PC-3 (cell line): ENCODE results near the gene C5orf22. TPM values are rescaled to one million over a fixed set of nuclear protein-coding genes. Genes with fewer than 3 reads are reported as not detected.

Experiments
- ATAC-seq: fragments of 200-7000 bp; cut with Tn5 transposase; 2 replicates; pipeline ENCODE4 v1.9.1; 2020; ENCODE audit warnings: mild to moderate bottlenecking, moderate library complexity
- BruUV-seq: library from RNA; stranded (reverse); fragments of 400-500 nt; replicated peaks from 2 replicates; lab custom pipeline; 2021; lab: Mats Ljungman, UMichigan
- CTCF ChIA-PET: fragments of 300-600 bp; sonication (Branson Sonifier 250); formaldehyde crosslinking; loops from one replicate; lab custom pipeline; 2022; ENCODE audit warnings: antibody characterized with exemption; lab: Charles Lee
- POLR2A ChIA-PET: fragments of 300-600 bp; sonication (Branson Sonifier 250); formaldehyde crosslinking; loops from one replicate; lab custom pipeline; 2022; ENCODE audit warnings: antibody characterized with exemption; ENCODE audit not compliant: unreplicated experiment; lab: Charles Lee
- DNase-seq: peaks from one replicate; pipeline ENCODE4 v3.0.0-alpha.2; 2015
- H2AFZ ChIP-seq: fragments of 300-600 bp; sonication (generic); 2 replicates; pipeline ENCODE4 v1.6.0; 2016; ENCODE audit warnings: antibody characterized with exemption, low read length
- H3F3A ChIP-seq: fragments of 300-600 bp; sonication (generic); one replicate; pipeline ENCODE4 v1.6.0; 2017; ENCODE audit warnings: antibody characterized with exemption, low read length, control low read depth, mild to moderate bottlenecking; ENCODE audit not compliant: unreplicated experiment
- H3K27ac ChIP-seq: fragments of 300-600 bp; sonication (generic); 2 replicates; pipeline ENCODE4 v1.5.1; 2016; ENCODE audit warnings: mild to moderate bottlenecking, low read length
- H3K27me3 ChIP-seq: fragments of 300-600 bp; sonication (generic); 2 replicates; pipeline ENCODE4 v1.6.1; 2016; ENCODE audit warnings: low read length, mixed read lengths
- H3K36me3 ChIP-seq: fragments of 300-600 bp; sonication (generic); 2 replicates; pipeline ENCODE4 v1.6.1; 2016; ENCODE audit warnings: low read depth, mixed run types, low read length, mixed read lengths
- H3K4me1 ChIP-seq: fragments of 300-600 bp; sonication (generic); 2 replicates; pipeline ENCODE4 v1.5.1; 2016; ENCODE audit warnings: low read length; ENCODE audit not compliant: insufficient read depth
- H3K4me2 ChIP-seq: fragments of 300-600 bp; sonication (generic); 2 replicates; pipeline ENCODE4 v1.6.0; 2016; ENCODE audit warnings: low read length
- H3K4me3 ChIP-seq: fragments of 300-600 bp; sonication (generic); 2 replicates; pipeline ENCODE4 v1.5.1; 2016; ENCODE audit warnings: mild to moderate bottlenecking, low read length, mixed read lengths
- H3K79me2 ChIP-seq: fragments of 300-600 bp; sonication (generic); 2 replicates; pipeline ENCODE4 v1.6.1; 2017; ENCODE audit warnings: low read length, mixed read lengths
- H3K9ac ChIP-seq: fragments of 300-600 bp; sonication (generic); 2 replicates; pipeline ENCODE4 v1.6.0; 2016; ENCODE audit warnings: mild to moderate bottlenecking, low read length
- H3K9me2 ChIP-seq: fragments of 300-600 bp; sonication (generic); replicated peaks from 2 replicates; pipeline ENCODE4 v1.6.1; 2016; ENCODE audit warnings: mixed run types, low read length, mixed read lengths
- H3K9me3 ChIP-seq: fragments of 300-600 bp; sonication (generic); 2 replicates; pipeline ENCODE4 v1.6.1; 2016; ENCODE audit warnings: low read length, mixed read lengths
- H4K20me1 ChIP-seq: fragments of 300-600 bp; sonication (generic); 2 replicates; pipeline ENCODE4 v1.6.1; 2016; ENCODE audit warnings: low read length, mixed read lengths
- EZH2 ChIP-seq: fragments of 300-600 bp; sonication (generic); IDR thresholded peaks from one replicate; pipeline ENCODE4 v1.6.1; 2017; ENCODE audit warnings: antibody characterized with exemption, mild to moderate bottlenecking, low read length; ENCODE audit not compliant: unreplicated experiment
- EZH2phosphoT487 ChIP-seq: fragments of 300-600 bp; sonication (generic); IDR thresholded peaks from 2 replicates; pipeline ENCODE4 v1.6.1; 2018; ENCODE audit warnings: mild to moderate bottlenecking, antibody characterized with exemption, low read length, borderline replicate concordance
- intact Hi-C: fragments of 100-400 bp; cut with micrococcal nuclease; formaldehyde crosslinking; loops from 2 replicates; pipeline ENCODE4 v1.9.0; 2023
- total RNA-seq: library from RNA; depleted of rRNA; stranded (reverse); fragments of >200 nt; gene quantifications from 2 replicates; pipeline ENCODE4 v1.2.3, GENCODE V29; 2014
- TF ChIP-seq, protein P1 (sequence below): fragments of 300-600 bp; sonication (generic); conservative IDR thresholded peaks from 2 replicates; pipeline ENCODE4 v1.5.1; 2017; ENCODE audit warnings: antibody characterized with exemption, low read depth, mild to moderate bottlenecking, low read length

The C5orf22 gene
- total RNA-seq, 1 experiment from 2014 or later = 15.3 TPM

DNA sequence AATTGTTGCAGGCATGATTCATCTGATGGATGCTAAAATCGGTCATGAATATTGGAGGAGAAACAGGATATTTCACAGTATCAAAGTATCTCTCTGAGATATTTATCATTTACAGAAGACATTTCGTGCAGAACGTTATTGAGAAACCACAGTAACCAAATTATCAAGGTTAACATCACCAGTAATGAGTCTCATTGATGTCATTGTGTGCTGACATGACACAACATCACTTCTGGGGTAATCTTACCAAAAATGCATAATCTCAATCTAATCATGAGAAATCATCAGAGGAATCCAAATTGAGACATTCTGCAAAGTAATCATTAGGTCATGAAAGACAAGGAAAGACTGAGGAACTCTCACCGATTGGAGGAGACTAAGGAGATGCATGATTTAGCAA is 42.7 kb downstream of the C5orf22 start:
- TF ChIP-seq, protein P1, sequence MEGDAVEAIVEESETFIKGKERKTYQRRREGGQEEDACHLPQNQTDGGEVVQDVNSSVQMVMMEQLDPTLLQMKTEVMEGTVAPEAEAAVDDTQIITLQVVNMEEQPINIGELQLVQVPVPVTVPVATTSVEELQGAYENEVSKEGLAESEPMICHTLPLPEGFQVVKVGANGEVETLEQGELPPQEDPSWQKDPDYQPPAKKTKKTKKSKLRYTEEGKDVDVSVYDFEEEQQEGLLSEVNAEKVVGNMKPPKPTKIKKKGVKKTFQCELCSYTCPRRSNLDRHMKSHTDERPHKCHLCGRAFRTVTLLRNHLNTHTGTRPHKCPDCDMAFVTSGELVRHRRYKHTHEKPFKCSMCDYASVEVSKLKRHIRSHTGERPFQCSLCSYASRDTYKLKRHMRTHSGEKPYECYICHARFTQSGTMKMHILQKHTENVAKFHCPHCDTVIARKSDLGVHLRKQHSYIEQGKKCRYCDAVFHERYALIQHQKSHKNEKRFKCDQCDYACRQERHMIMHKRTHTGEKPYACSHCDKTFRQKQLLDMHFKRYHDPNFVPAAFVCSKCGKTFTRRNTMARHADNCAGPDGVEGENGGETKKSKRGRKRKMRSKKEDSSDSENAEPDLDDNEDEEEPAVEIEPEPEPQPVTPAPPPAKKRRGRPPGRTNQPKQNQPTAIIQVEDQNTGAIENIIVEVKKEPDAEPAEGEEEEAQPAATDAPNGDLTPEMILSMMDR = no peak
- TF ChIP-seq EZH2 (no peak), EZH2phosphoT487 (no peak)
- intact Hi-C loops = no loop called here

DNA sequence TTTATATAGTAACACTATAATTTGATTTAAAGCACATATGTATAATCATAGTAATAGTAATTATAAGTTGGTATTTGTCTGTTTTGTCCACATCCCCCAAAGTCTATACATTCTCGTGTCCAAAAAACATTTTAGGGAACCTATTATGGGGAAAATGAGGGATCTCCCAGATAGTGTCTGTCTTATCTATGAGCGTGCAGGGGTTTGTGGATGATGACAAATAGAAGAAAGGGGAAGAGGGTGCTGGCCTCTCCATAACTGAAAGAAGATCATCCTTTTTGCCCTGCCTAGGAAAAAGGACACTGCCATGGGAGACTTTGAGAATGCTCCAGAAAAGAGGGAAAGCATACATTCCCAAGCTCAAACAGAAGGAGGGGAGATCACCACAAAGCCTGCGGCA is 45.3 kb downstream of the C5orf22 start:
- no peaks in the 10 kb centered on the region for H3K36me3 ChIP-seq
- H3K79me2 ChIP-seq = no peaks in the 10 kb centered on the region
- no peaks in the 10 kb centered on the region for H3F3A ChIP-seq
- BruUV-seq = no TSS peak
- no peak for TF ChIP-seq EZH2phosphoT487
- TF ChIP-seq, protein P1 = no peak
- TF ChIP-seq EZH2 = no peak
- H3K27ac ChIP-seq = no peak overlapping the region
- H3K27me3 ChIP-seq = peaks cover 18% of the 10 kb centered on the region
- no peaks in the 10 kb centered on the region for H3K4me1 ChIP-seq
- ChIA-PET POLR2A (no interaction called here), CTCF (no interaction called here)
- intact Hi-C loops = no loop called here
- H4K20me1 ChIP-seq = no peaks in the 10 kb centered on the region
- no peak overlapping the region for H2AFZ ChIP-seq
- H3K4me2 ChIP-seq = no peak overlapping the region
- H3K9me2 ChIP-seq = no peaks in the 10 kb centered on the region
- no peaks in the 10 kb centered on the region for H3K9me3 ChIP-seq
- no peak for ATAC-seq
- H3K4me3 ChIP-seq = no peak overlapping the region
- no peak overlapping the region for H3K9ac ChIP-seq
- DNase-seq = no peak

More for the DNA sequence above, 42.7 kb downstream of the C5orf22 start:
- Histone ChIP-seq H3K9ac (no peak overlapping the region), H3K9me3 (no peaks in the 10 kb centered on the region), H3K79me2 (no peaks in the 10 kb centered on the region), H3K27ac (no peak overlapping the region), H3F3A (no peaks in the 10 kb centered on the region), H3K4me2 (no peak overlapping the region), H3K9me2 (no peaks in the 10 kb centered on the region), H3K4me1 (no peaks in the 10 kb centered on the region), H2AFZ (no peak overlapping the region), H3K4me3 (no peak overlapping the region), H3K27me3 (peaks cover 18% of the 10 kb centered on the region), H4K20me1 (no peaks in the 10 kb centered on the region), H3K36me3 (no peaks in the 10 kb centered on the region)
- CTCF ChIA-PET = no interaction called here
- DNase-seq (no peak), ATAC-seq (no peak)
- no TSS peak for BruUV-seq
- POLR2A ChIA-PET = no interaction called here

DNA sequence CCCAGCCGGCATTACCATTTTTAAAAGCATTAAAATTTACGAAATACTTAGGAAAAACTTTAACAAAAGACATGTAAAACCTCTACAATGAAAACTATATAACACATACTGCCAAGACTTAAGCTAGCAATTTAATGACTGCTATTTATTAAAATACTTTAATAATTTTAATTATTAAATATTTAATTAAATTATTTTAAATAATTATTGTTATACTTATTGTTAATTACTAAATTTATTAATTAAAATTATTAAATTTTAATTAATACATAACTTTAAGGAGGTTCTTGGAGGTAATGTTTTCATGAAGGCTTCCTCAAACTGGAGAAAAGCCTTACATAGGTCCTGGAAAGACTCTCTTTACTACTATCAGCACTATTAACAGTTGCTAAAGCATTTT is 47.5 kb downstream of the C5orf22 start:
- POLR2A ChIA-PET = no interaction called here
- Histone ChIP-seq H3K9ac (no peak overlapping the region), H3K36me3 (no peaks in the 10 kb centered on the region), H3K9me3 (no peaks in the 10 kb centered on the region), H3K27ac (no peak overlapping the region), H3K79me2 (no peaks in the 10 kb centered on the region), H3K27me3 (peaks cover 18% of the 10 kb centered on the region), H3K9me2 (no peaks in the 10 kb centered on the region), H3K4me3 (no peak overlapping the region), H3K4me1 (no peaks in the 10 kb centered on the region), H3K4me2 (no peak overlapping the region), H3F3A (no peaks in the 10 kb centered on the region), H2AFZ (no peak overlapping the region), H4K20me1 (no peaks in the 10 kb centered on the region)
- DNase-seq (no peak), ATAC-seq (no peak)
- no TSS peak for BruUV-seq
- no peak for TF ChIP-seq EZH2
- TF ChIP-seq EZH2phosphoT487 = no peak
- TF ChIP-seq, protein P1 = no peak
- CTCF ChIA-PET = no interaction called here
- intact Hi-C loops = no loop called here
